Astrocyte (in vitro differentiated cells and primary cell): ENCODE data around the gene WDR11. TPM values are rescaled to one million over a fixed set of nuclear protein-coding genes. Genes with fewer than 3 reads are reported as not detected.

Experiments
- DNase-seq: peaks from one replicate; pipeline ENCODE4 v3.0.0-alpha.2; 2010; ENCODE audit warnings: low read depth
- FAIRE-seq: peaks from 2 replicates; lab custom pipeline; 2011; peaks lifted over from hg19 to GRCh38; lab: Jason Lieb, UNC
- H2AFZ ChIP-seq: 2 replicates; pipeline ENCODE4 v1.6.0; 2012; ENCODE audit warnings: low read depth, low read length, inconsistent platforms
- H3K27ac ChIP-seq: 2 replicates; pipeline ENCODE4 v1.5.1; 2011; ENCODE audit warnings: low read depth, low read length, inconsistent platforms
- H3K27me3 ChIP-seq: 2 replicates; pipeline ENCODE4 v1.6.0; 2011; ENCODE audit warnings: low read length, inconsistent platforms; ENCODE audit not compliant: insufficient read depth
- H3K36me3 ChIP-seq: 2 replicates; pipeline ENCODE4 v1.5.1; 2011; ENCODE audit warnings: low read length, inconsistent platforms; ENCODE audit not compliant: insufficient read depth
- H3K4me1 ChIP-seq: 2 replicates; pipeline ENCODE4 v1.5.1; 2011; ENCODE audit warnings: low read length, inconsistent platforms; ENCODE audit not compliant: insufficient read depth
- H3K4me2 ChIP-seq: 2 replicates; pipeline ENCODE4 v1.6.0; 2012; ENCODE audit warnings: low read length, inconsistent platforms
- H3K4me3 ChIP-seq: 2 replicates; pipeline ENCODE4 v1.5.1; 2011; ENCODE audit warnings: low read depth, mild to moderate bottlenecking, low read length, inconsistent platforms; ENCODE audit not compliant: insufficient read depth
- H3K79me2 ChIP-seq: 2 replicates; pipeline ENCODE4 v1.6.0; 2012; ENCODE audit warnings: mild to moderate bottlenecking, low read length, inconsistent platforms; ENCODE audit not compliant: insufficient read depth
- H3K9ac ChIP-seq: 2 replicates; pipeline ENCODE4 v1.6.0; 2012; ENCODE audit warnings: mild to moderate bottlenecking, low read length, inconsistent platforms
- H3K9me3 ChIP-seq: 2 replicates; pipeline ENCODE4 v1.5.1; 2012; ENCODE audit warnings: low read depth, mild to moderate bottlenecking, low read length, inconsistent platforms; ENCODE audit not compliant: insufficient read depth
- H4K20me1 ChIP-seq: 2 replicates; pipeline ENCODE4 v1.6.0; 2012; ENCODE audit warnings: low read length, inconsistent platforms; ENCODE audit not compliant: insufficient read depth
- H3K27ac Mint-ChIP-seq: one replicate; pipeline ENCODE4 v1.8.0; 2021; ENCODE audit warnings: mild to moderate bottlenecking, mixed read lengths; ENCODE audit not compliant: unreplicated experiment
- H3K27me3 Mint-ChIP-seq: one replicate; pipeline ENCODE4 v1.8.0; 2021; ENCODE audit warnings: low read depth, mixed read lengths; ENCODE audit not compliant: unreplicated experiment
- H3K36me3 Mint-ChIP-seq: one replicate; pipeline ENCODE4 v1.8.0; 2021; ENCODE audit warnings: low read depth, mixed read lengths; ENCODE audit not compliant: unreplicated experiment
- H3K4me1 Mint-ChIP-seq: one replicate; pipeline ENCODE4 v1.8.0; 2021; ENCODE audit warnings: low read depth, mixed read lengths; ENCODE audit not compliant: unreplicated experiment
- H3K4me3 Mint-ChIP-seq: one replicate; pipeline ENCODE4 v1.8.0; 2021; ENCODE audit warnings: mild to moderate bottlenecking, moderate library complexity, mixed read lengths; ENCODE audit not compliant: unreplicated experiment
- H3K9me3 Mint-ChIP-seq: one replicate; pipeline ENCODE4 v1.8.0; 2021; ENCODE audit warnings: mild to moderate bottlenecking, mixed read lengths; ENCODE audit not compliant: unreplicated experiment
- EZH2 ChIP-seq: IDR thresholded peaks from 2 replicates; pipeline ENCODE4 v1.6.1; 2012; ENCODE audit warnings: mild to moderate bottlenecking, low read length, inconsistent platforms; ENCODE audit not compliant: insufficient read depth
- total RNA-seq: library from RNA; stranded (reverse); gene quantifications from 2 replicates; pipeline ENCODE4 v1.2.1, GENCODE V29; 2021
- TF ChIP-seq, protein P1 (sequence below): IDR thresholded peaks from 2 replicates; pipeline ENCODE4 v1.5.1; 2011; ENCODE audit warnings: low read depth, mild to moderate bottlenecking, inconsistent platforms, low read length, moderate library complexity; ENCODE audit not compliant: insufficient read depth

Gene WDR11
- total RNA-seq, 1 donor from 2014 or later, result 55.8 TPM

DNA sequence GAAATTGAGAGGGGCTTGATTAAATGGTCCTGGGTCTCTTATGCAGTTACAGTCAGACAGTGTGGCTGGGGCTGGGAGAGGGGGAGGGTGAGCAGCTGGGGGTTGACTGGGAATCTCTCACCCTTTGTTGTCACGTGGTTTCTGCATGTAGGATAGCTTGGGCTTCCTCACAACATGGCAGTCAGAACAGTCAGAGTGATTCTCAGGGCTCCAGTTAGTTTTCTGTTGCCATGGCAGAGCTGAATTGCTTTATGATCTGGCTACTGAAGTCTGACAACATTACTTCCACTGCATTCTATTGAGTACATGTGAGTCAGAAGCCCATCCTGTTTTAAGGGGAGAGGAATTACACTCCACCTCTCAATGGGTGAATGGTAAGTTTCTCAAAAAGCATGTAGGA is 102.7 kb downstream of the WDR11 start:
- Mint-ChIP-seq H3K27me3 (peaks cover 2% of the 10 kb centered on the region), H3K9me3 (peaks cover 7% of the 10 kb centered on the region), H3K4me1 (peaks cover 10% of the 10 kb centered on the region), H3K36me3 (no peaks in the 10 kb centered on the region), H3K4me3 (no peak overlapping the region), H3K27ac (no peak overlapping the region)
- Histone ChIP-seq H3K9me3 (no peaks in the 10 kb centered on the region), H2AFZ (no peak overlapping the region), H3K4me1 (peaks cover 14% of the 10 kb centered on the region), H3K9ac (no peak overlapping the region), H3K79me2 (no peaks in the 10 kb centered on the region), H3K27ac (no peak overlapping the region), H3K27me3 (peaks cover 6% of the 10 kb centered on the region), H3K4me3 (no peak overlapping the region), H3K36me3 (no peaks in the 10 kb centered on the region), H3K4me2 (no peak overlapping the region), H4K20me1 (no peaks in the 10 kb centered on the region)
- no peak for DNase-seq
- TF ChIP-seq, protein P1, sequence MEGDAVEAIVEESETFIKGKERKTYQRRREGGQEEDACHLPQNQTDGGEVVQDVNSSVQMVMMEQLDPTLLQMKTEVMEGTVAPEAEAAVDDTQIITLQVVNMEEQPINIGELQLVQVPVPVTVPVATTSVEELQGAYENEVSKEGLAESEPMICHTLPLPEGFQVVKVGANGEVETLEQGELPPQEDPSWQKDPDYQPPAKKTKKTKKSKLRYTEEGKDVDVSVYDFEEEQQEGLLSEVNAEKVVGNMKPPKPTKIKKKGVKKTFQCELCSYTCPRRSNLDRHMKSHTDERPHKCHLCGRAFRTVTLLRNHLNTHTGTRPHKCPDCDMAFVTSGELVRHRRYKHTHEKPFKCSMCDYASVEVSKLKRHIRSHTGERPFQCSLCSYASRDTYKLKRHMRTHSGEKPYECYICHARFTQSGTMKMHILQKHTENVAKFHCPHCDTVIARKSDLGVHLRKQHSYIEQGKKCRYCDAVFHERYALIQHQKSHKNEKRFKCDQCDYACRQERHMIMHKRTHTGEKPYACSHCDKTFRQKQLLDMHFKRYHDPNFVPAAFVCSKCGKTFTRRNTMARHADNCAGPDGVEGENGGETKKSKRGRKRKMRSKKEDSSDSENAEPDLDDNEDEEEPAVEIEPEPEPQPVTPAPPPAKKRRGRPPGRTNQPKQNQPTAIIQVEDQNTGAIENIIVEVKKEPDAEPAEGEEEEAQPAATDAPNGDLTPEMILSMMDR, result no peak
- TF ChIP-seq EZH2, result no peak
- no peak for FAIRE-seq
